Colonic mucosa (tissue), 4 donors: ENCODE data around the gene ZNF385C. TPM values are rescaled to one million over a fixed set of nuclear protein-coding genes. Genes with fewer than 3 reads are reported as not detected.

ENCODE experiments used
- DNase-seq: peaks from one replicate; pipeline ENCODE4 v3.0.0-alpha.2; 2020
- H3K27ac ChIP-seq: fragments of 200-600 bp; one replicate; pipeline ENCODE4 v1.8.0; 2021
- H3K27me3 ChIP-seq: fragments of 200-600 bp; one replicate; pipeline ENCODE4 v1.8.0; 2021
- H3K36me3 ChIP-seq: fragments of 200-600 bp; one replicate; pipeline ENCODE4 v1.8.0; 2021
- H3K4me1 ChIP-seq: fragments of 200-600 bp; one replicate; pipeline ENCODE4 v1.8.0; 2021; ENCODE audit warnings: mild to moderate bottlenecking
- H3K4me3 ChIP-seq: fragments of 200-600 bp; one replicate; pipeline ENCODE4 v1.8.0; 2021
- H3K9ac ChIP-seq, 2 donors: one replicate each; pipeline ENCODE4 v1.7.0; 2013; ENCODE audit warnings: control low read depth in 2 of 2, low read depth in 2 of 2, low read length in 2 of 2
- H3K9me3 ChIP-seq: fragments of 200-600 bp; one replicate; pipeline ENCODE4 v1.8.0; 2021
- intact Hi-C: fragments of 100-400 bp; cut with DNase I; formaldehyde crosslinking; loops from one replicate; pipeline ENCODE4 v1.14.1; 2022
- total RNA-seq, 2 donors: library from RNA; stranded (reverse); fragmentation: NEBNext Ultra II Directional in 1 of 2; extraction: Animal tissue kit (Norgen Biotek cat#: 25700) in 1 of 2; gene quantifications; one replicate each; pipeline ENCODE4 v1.2.1, GENCODE V29; 2021
- TF ChIP-seq, protein P1 (sequence below): fragments of 200-600 bp; IDR thresholded peaks from one replicate; pipeline ENCODE4 v1.8.0; 2022; ENCODE audit warnings: antibody characterized with exemption, mild to moderate bottlenecking
- donor health status: healthy.
- donor health status: DM: no; HTN: no; CAD: no.
- donor health status: DM: no; HTN: no; CAD: no.

ZNF385C gene
- total RNA-seq, 2 donors from 2014 or later, result 0.20 to 0.32 TPM

DNA sequence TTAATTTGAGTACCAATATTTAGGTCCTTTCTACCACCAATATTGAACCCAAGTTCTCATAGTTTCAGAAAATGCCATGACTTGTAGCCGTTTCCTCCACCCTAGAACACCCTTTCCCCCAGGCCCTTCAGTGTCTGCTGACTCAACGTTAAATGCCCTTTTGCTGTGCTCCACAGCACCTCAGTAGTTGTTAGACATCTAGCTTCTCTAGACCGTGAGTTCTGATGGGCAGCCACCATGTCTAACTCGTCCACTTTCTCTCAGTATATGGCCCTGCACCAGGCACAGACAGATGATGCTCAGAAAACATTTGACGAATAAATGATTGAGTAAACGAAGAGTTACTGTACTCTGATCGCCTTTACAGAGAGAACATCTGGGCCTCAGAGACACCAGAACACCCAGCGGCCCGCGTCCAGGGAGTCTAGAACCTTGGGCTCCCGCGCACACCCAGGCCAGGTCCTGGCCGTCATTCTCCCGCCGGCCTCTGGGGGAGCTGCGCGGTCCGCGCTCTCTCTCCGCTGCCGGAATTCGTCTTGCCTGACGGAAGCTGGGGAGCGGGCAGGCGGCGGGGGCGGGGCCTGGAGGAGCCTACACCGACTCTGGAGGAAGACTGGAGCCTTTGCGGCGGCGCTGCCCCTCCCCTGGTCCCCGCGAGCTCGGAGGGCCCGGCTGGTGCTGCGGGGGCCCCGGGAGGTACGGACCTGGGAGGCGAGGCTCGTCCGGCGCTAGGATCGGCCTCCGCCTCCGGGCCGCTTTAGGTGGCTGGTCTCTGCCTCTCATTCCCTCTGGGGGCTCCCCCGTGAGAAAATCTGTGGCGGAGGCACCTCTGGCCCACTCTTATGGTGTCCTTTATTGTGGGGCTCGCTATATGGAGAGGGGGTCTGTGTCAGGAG is 78.5 kb downstream of the ZNF385C start, which contains the start of gene NKIRAS2:
Gene NKIRAS2, plus strand, starts transcription at position 582 of the 896 bp plus-strand sequence. CDS start 1,488 bp downstream, outside the sequence.
- Histone ChIP-seq H3K36me3 (peaks cover 14% of the 10 kb centered on the region), H3K9ac (peak within 1 kb of the TSS; percentile 97 to 98), H3K4me1 (peaks cover 24% of the 10 kb centered on the region), H3K4me3 (peak within 1 kb of the TSS; percentile 84), H3K27me3 (no peaks in the 10 kb centered on the region), H3K9me3 (no peaks in the 10 kb centered on the region), H3K27ac (peak within 1 kb of the TSS; percentile 64)
- TF ChIP-seq, protein P1, sequence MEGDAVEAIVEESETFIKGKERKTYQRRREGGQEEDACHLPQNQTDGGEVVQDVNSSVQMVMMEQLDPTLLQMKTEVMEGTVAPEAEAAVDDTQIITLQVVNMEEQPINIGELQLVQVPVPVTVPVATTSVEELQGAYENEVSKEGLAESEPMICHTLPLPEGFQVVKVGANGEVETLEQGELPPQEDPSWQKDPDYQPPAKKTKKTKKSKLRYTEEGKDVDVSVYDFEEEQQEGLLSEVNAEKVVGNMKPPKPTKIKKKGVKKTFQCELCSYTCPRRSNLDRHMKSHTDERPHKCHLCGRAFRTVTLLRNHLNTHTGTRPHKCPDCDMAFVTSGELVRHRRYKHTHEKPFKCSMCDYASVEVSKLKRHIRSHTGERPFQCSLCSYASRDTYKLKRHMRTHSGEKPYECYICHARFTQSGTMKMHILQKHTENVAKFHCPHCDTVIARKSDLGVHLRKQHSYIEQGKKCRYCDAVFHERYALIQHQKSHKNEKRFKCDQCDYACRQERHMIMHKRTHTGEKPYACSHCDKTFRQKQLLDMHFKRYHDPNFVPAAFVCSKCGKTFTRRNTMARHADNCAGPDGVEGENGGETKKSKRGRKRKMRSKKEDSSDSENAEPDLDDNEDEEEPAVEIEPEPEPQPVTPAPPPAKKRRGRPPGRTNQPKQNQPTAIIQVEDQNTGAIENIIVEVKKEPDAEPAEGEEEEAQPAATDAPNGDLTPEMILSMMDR, result peak; percentile 96
- DNase-seq, result peak; percentile 96
- intact Hi-C loops, result no loop called here

DNA sequence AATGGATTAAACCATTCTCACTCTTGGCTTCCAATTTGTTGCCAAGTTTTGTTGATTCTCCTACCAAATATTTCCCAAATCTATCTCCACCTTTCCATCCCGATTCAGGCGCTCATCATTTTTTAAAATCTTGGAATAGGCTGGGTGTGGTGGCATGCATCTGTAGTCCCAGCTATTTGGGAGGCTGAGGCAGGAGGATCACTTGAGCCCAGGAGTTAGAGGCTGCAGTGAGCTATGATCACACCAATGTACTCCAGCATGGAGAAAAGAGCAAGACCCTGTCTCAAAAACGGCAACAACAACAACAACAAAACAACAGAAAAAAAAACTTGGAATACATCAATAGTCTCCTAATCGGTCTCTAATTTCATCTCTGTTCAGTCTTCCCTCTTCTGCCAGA is 79.3 kb downstream of the ZNF385C start:
- TF ChIP-seq, protein P1, result no peak
- Histone ChIP-seq H3K9me3 (no peaks in the 10 kb centered on the region), H3K27me3 (no peaks in the 10 kb centered on the region), H3K4me1 (peaks cover 16% of the 10 kb centered on the region), H3K4me3 (no peak overlapping the region), H3K9ac (no peak overlapping the region), H3K27ac (no peak overlapping the region), H3K36me3 (peaks cover 13% of the 10 kb centered on the region)
- intact Hi-C loops, result no loop called here
- no peak for DNase-seq

DNA sequence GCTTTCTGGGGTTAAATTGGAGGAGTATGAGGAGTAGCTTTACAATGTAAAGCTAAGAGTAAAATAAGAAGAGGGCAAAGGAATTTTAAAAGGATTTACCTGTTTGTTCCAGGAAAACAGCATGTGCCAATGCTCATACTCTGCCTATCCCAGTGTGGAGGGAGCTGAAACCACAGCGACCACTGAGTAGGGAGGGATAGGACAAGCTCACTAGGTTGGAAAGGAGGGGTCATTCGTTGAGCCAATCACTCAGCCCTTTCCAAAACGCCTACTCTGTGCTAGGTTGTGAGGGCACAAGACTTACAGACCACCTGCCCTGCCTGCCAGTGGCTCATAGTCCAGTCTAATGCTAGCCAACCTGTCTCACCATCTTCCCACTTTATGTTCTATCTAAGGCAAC is 79.9 kb downstream of the ZNF385C start:
- Histone ChIP-seq H3K4me1 (peaks cover 13% of the 10 kb centered on the region), H3K9me3 (no peaks in the 10 kb centered on the region), H3K9ac (peak overlapping the region in 1 of 2 donors; percentile 99), H3K27me3 (no peaks in the 10 kb centered on the region), H3K27ac (peak overlapping the region; percentile 85), H3K4me3 (peak overlapping the region; percentile 77), H3K36me3 (peaks cover 6% of the 10 kb centered on the region)
- intact Hi-C loops, result no loop called here
- TF ChIP-seq, protein P1, result no peak
- DNase-seq, result no peak

DNA sequence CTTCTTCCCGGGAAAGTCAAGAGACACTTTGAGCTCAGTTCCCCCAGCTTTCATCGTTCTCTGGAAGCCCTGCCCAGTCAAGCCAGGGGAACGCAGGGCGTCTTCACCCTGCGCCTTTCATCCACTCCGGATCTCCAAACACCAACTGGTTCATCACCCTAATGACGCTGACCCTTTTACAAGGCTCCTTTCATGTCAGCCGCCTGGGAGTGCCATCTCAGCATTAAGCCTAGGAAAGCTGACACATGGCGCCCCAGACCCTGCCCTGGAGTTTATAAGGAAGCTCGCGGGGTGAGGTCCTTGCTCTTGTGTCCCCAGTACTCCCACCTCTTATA is 80.4 kb downstream of the ZNF385C start:
- Histone ChIP-seq H3K4me1 (peaks cover 13% of the 10 kb centered on the region), H3K27ac (peak overlapping the region; percentile 85), H3K9me3 (no peaks in the 10 kb centered on the region), H3K9ac (peak overlapping the region; percentile 97 to 99), H3K27me3 (no peaks in the 10 kb centered on the region), H3K36me3 (peaks cover 2% of the 10 kb centered on the region), H3K4me3 (peak overlapping the region; percentile 77)
- no peak for DNase-seq
- TF ChIP-seq, protein P1, result no peak
- intact Hi-C loops, result no loop called here

DNA sequence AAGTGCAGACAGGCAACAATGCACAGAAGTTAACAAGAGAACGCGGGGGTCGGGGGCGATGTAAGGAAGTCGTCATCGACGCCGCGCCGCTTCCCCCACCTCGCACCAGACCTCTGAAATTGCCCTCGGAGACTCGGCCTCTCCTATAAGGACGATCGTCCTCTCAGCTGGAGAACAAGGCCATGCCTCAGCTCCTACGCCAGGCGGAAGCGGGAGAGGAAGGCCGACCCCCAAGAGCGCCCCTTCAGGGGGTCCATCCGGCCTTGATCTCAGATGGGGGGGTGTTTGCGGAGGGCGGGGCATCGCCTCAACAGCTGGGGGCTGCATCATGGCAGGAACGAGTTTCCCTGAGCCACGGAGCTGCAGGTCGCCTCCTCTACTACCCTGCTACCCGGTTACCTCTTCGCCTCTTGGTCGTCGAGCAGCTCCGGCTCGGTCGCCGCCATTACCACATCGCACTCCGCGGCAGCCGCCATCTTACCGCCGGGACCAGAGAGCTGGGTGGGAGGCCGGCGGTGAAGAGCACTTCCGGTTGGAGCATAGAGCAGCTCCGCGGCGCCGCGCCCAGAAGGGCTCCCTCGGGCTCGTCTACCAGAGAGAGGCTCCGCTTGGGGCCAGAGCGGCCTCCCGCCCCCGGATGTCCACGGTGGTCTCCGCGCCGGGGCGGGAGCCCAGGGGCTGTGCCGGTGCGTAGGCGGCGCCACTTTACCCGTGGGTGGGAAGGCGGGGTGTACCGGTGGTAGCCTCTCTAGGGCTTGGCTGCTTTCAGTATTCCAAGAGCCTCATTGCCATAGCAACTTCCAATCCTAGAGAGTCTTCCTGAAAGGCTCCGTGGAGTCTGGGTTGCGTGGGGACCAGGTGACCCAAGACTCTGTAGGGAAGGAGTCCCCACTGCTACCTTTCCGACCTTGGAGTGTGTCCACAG is 81.1 kb downstream of the ZNF385C start, which contains the start of gene DNAJC7:
Gene DNAJC7, minus strand, starts transcription at position 499 of the 925 bp plus-strand sequence. Its CDS starts 23 bp downstream, at position 476.
- TF ChIP-seq, protein P1, result no peak
- intact Hi-C loops, result no loop called here
- H3K36me3 ChIP-seq, result no peaks in the 10 kb centered on the region

More for the DNA sequence above, 81.1 kb downstream of the ZNF385C start, which contains the start of gene DNAJC7:
- peaks cover 13% of the 10 kb centered on the region for H3K4me1 ChIP-seq
- peak within 1 kb of the TSS; percentile 97 to 99 for H3K9ac ChIP-seq
- DNase-seq, result peak; percentile 90
- peak within 1 kb of the TSS; percentile 77 for H3K4me3 ChIP-seq
- no peaks in the 10 kb centered on the region for H3K9me3 ChIP-seq
- H3K27ac ChIP-seq, result peak within 1 kb of the TSS; percentile 85
- no peaks in the 10 kb centered on the region for H3K27me3 ChIP-seq
